NB4 (cell line): ENCODE data around the gene SIX2.

Experiments
- DNase-seq: peaks from one replicate; pipeline ENCODE4 v3.0.0; 2010; ENCODE audit warnings: low read depth
- H3K4me3 ChIP-seq: one replicate; pipeline ENCODE4 v1.5.1; 2011; ENCODE audit warnings: mild to moderate bottlenecking, low read depth, low read length, moderate library complexity
- CTCF ChIP-seq: IDR thresholded peaks from one replicate; pipeline ENCODE4 v1.5.1; 2012; ENCODE audit warnings: low read depth, low read length
- MAX ChIP-seq: IDR thresholded peaks from 2 replicates; pipeline ENCODE4 v1.6.1; 2011; ENCODE audit warnings: low read depth, low read length
- MYC ChIP-seq: IDR thresholded peaks from 2 replicates; pipeline ENCODE4 v1.6.1; 2011; ENCODE audit warnings: low read depth, low read length
- POLR2A ChIP-seq: IDR thresholded peaks from 2 replicates; pipeline ENCODE4 v1.6.1; 2011; ENCODE audit warnings: mild to moderate bottlenecking; ENCODE audit not compliant: insufficient read length; ENCODE audit errors: extremely low read depth

Gene SIX2

GRCh38 chr2:44956843-44957242, 52.4 kb downstream of the SIX2 start:
- TF ChIP-seq CTCF (no peak), MYC (no peak), MAX (no peak), POLR2A (no peak)

GRCh38 chr2:44955593-44956392, 53.5 kb downstream of the SIX2 start:
- TF ChIP-seq POLR2A (no peak), CTCF (peak; percentile 81), MYC (peak; percentile 80), MAX (peak; percentile 92)
- DNase-seq, result peak; percentile 79
- H3K4me3 ChIP-seq, result no peak overlapping the region

More at GRCh38 chr2:44956843-44957242, 52.4 kb downstream of the SIX2 start:
- H3K4me3 ChIP-seq, result no peak overlapping the region
- DNase-seq, result no peak
